ENCODE results near the gene ESD.
"Not testable (repeated sequence)": the region's sequence is repeated elsewhere in the genome, so short reads cannot be mapped to it uniquely, and the experiment has no call there.

The ESD gene

DNA sequence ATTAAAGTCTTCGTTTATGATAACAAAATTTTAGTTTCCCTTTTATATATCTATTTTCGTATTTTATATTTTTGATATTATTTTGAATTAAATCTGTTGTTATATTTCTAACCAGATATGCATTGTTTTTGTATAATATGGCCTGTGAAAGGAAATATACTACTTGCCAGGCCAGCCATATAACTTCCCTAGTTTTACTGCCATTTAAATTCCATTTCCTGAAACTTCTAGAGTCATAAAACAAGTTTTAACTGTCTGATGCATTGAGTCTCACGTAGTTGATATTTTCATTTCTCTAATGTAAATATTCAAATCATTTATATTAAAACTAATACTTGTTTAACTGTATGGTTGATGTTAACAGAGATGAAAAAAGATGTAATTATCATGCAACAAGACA, 13.5 kb downstream of the ESD start:
- DNase-seq: no peak

DNA sequence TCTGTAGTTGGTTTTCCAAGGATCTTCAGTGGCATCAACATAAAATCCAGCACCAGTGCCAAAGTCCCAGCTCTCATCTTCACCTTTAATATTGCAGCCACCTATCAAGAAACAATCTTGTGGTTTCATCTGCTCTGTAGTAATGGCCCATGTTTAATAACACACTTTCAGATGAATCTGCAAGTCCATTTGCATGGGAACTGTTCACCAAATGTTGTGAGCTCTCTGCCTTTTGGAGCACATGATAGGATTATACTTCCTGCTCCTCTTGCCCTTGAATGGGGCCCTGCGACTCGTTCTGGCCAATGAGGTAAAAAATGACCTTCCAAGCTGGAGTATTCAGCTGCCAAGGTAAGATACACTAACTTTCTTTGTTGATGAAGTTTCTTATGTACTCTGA, 14.3 kb downstream of the ESD start:
- no peak for DNase-seq

DNA sequence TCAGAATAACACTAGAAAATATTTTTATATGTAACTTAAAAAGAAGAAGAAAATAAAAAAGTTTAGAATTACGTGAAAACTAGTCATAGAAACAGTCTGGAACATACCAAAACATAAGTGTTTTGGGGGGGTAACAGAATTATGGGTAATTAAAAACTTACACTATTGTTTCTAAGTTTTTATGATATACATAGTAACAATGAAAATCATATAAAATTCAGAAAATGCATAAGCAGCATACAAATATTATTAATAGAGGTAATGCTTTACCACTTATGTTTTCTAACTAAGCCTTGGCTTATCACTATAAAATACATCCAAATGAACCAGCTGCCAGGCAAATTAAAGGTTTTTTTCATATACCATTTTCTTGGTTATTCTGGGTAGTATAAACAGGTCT, 14.9 kb downstream of the ESD start:
- no peak for DNase-seq

DNA sequence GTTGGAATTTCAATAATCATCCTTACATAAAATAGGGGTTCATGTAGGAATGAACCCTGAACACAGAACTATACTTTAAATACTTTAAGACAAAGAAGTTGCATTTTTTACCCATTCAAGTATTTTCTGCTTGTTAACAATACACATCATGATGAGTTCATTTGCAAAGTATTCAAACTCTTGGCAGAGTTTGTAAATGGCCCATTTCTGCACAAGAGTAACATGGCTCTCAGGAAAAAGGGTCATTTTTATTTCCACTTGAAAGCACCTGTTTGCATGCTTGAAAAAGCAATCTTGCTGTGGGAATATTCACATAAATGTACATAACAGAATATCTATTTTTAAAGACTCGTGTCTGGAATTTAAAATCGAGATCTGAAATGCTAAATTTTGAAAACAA, 18.1 kb downstream of the ESD start:
- no peak for DNase-seq

DNA sequence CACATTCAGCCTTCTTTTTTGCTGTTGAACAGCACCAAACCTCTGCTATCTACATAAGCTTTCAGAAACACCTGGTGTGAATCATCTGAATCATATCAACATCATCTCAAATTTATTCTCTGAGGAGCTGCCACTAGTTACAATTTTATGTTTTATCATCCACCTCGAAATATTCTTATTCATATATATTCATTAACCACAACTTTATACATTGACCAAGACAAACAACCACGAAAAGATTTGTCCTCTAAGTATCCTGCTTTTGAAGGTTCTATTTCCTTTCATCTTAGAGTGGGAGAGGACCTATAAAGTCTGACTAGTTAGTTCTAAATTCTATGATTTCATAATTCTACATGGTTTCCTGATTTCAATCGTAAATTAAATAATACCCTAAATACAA, 18.9 kb downstream of the ESD start:
- no peak for DNase-seq

DNA sequence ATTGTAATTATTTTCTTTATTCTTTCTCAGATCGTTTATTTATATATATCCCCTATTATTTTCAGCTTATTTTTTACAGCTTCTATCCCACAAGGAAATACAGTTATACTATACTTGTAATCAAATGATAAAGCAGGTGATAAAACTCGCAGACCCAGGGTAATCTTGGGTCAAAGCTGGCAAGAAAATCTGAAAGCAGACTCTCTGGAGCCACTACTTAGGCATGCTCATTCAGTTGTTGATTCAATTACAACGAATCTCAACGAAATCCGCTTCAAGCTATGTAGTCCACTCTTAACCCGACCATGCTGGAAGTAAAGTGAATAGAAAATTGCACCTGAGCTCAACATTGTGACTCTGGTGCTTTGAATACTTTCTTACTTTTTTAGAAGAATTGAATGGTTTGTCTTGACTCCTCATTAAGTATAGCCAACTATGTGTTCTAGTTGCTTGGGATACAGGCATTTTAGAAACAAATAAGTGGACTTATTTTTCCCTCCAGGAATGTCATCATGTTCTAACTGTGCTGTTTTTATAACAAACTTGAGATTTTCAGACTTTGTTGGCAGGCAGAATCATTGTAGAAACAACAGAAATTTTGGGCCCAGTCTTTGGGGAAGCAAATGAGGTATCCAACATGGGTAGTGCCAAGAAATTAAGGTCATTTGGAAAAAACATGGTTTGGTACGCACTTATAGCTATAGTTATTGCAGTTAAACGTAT, 21.4 kb downstream of the ESD start:
- no peak for DNase-seq

DNA sequence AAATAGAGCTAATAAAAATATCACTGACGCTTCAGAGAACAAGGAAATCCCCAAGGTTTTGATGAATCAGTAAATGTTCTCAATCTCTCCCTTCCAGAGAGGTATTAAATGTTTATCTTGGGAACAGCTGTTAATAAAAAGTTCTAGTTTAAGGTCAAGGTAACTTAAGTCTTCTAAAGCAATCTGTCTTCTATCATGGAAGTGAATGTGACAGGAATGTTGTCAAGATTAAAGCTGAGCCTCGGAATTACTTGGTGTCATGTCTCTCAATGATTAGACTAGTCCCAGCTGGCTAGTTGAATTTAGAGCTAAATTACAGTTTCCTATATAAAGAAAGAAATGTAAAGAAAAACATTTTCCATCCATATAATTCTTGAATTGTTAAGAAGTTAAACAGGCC, 23.4 kb downstream of the ESD start:
- no peak for DNase-seq

DNA sequence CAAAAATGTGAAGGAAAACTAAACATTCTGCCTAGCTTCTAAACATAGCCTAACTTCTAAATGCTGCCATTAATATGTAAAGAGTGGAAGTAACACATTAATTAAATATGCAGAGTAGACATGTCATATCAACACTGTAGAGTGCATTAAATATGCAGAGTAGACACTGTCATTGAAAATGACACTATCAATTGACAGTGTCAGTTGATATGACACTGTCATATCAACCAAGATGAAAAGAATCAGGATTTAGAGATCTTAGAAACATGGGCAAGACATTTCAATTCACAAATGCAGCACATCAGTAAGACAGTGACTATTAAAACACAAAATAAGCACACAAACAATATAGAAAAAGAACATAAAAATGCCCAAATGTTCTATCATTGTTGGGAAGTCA, 25.3 kb downstream of the ESD start:
- DNase-seq: no peak

DNA sequence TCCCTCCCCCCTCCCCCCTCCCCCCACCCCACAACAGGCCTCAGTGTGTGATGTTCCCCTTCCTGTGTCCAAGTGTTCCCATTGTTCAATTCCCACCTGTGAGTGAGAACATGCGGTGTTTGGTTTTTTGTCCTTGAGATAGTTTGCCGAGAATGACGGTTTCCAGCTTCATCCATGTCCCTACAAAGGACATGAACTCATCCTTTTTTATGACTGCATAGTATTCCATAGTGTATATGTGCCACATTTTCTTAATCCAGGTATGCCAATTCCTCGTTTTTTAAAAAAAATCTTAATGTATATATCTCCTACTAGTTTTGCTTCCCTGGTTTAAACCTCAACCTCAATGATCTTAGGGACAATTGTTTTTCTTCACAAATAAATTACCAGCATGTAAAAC, 27.0 kb downstream of the ESD start:
- DNase-seq: not testable (repeated sequence)

DNA sequence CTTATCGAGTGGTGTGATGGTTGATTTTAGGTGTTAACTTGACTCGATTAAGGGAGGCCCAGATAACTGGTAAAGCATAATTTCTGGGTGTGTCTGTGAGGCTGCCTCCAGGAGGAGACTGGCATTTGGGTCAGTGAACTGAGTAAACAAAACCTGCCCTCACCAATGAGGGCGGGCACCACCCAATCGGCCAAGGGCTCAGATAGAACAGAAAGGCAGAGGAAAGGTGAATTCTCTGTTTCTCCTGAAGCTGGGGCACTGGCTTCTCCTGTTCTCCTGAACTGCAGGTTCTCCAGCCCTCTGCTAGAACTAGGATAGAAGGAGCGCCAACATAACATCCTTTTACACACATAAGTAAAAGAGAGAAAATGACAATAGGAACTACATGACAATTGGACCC, 35.1 kb downstream of the ESD start:
- no peak for DNase-seq

DNA sequence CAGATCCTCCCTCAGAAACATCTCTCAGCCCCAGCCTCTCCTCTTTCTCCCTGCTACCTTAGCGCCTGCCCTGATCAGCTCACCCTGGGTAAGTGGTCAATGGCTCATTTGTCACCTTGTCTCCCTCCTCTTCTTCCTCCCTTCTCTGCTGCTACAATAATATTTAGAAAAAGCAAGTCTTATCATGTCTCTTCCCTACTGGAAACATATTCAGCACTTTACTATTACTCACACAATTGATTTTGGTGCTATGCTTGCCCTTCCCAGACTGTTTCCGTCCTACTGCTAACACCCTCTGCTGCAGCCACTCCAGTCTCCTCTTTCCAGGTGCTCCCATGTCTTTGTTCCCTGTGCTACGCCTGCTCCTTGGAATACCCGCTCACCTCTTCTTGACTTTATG, 35.8 kb downstream of the ESD start:
- DNase-seq: no peak

DNA sequence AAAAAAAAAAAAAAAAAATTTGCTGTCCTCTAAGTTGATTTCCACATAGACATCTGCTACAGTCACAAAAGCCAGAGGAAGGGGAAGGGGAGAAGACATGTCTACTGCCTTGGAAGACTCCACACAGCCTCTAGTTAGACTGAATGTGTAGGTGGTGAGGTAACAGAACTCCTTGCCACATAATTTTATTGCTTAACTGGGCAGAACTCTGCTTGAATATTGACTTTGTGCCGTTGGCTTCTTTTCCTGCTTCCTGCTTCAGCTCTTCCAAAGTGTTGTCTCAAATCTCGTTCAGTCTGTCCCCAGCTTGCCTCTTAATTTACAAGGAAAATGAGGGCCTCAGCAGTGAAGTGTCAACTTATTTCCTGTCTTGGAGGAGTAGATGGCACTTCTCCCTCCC, 37.1 kb downstream of the ESD start:
- no peak for DNase-seq

DNA sequence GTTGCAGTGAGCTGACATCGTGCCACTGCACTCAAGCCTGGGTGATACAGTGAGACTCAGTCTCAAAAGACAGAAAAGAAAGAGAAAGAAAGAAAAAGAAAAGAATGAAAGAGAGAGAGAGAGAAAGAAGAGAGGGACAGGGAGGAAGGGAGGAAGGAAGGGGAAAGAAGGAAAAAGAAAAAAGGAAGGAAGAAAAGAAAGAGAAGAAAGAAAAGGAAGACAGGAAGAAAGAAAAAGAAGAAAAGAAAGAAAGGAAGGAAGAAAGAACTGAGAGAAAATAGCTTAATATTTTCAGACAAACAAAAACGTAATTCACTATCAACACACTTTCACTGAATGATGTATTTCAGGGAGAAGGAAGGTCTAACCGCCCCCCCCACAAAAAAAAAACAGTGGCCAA, 39.3 kb downstream of the ESD start:
- no peak for DNase-seq

DNA sequence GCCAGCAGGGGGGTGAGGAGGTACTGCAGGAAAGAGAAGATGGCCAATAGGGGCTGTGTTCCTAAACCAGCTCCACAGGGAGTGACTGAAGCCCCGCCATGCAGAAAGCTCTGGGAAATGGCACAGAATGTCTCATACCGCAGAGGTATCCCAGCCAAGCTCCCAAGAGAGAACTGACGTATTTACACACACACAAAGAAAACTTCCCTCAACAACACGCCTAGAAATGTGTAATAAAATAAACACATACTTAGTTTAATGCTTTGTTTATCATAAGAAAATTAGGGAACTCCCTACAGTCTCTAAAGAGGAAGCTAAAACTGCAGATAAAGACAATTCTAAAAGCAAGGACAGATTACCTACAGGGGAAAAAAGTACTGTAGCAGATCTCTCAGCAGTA, 40.0 kb downstream of the ESD start:
- no peak for DNase-seq

DNA sequence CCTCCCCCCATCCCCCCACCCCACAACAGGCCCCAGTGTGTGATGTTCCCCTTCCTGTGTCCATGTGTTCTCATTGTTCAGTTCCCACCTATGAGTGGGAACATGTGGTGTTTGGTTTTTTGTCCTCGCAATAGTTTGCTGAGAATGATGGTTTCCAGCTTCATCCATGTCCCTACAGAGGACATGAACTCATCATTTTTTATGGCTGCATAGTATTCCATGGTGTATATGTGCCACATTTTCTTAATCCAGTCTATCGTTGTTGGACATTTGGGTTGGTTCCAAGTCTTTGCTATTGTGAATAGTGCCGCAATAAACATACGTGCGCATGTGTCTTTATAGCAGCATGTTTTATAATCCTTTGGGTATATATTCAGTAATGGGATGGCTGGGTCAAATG, 41.5 kb downstream of the ESD start:
- not testable (repeated sequence) for DNase-seq

DNA sequence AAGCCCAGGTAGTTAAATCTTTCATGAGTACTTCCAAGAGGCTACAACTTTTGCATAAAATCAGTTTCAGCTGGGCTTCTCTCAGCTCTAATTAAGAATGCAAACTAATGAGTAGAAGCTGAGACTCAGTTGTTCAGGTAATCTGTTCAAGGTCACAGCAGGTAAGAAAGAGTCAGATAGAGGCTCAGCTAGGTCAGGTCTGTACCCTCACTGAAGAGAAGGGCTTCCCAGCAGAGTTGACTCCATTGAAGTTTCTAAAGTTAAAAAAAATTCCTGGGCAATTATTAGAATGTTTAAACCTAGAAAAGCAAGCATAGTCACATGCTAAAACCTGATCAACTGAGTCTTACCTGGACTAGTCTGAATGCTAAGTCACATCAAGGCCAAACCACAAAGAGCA, 42.1 kb downstream of the ESD start:
- DNase-seq: no peak

DNA sequence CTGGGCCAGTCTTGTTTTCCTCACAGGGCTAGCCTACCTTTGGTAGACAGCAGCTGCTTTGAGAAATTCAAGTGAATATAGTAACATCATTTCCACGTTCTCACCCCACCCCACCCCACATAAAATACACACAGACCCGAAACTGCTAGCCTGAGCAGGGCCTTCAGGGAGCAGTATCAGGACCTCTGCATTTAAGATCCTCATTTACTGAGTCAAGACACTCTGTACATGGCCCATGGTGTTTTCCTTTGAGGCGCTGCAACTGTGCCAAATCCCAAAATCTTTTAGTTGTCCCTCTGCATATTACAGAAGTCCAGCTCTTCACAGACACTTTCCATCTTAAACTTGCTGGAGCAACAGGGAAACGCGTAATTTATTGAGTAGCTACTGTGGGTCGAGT, 43.0 kb downstream of the ESD start:
- DNase-seq: no peak

DNA sequence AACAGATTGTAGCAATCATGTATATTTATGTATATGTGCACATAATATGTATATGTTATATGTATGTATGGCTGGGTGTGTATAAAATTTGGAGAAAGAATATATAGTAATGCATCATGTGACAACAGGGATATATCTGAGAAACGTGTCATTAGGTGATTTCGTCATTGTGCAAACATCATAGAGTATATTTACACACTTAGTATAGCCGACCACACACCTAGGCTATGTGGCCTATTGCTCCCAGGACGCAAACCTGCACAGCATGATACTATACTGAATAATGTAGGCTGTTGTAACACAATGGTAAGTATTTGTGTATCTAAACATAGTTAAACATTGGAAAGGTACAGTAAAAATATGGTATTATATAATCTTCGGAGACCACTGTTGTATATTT, 43.8 kb downstream of the ESD start:
- DNase-seq: no peak

DNA sequence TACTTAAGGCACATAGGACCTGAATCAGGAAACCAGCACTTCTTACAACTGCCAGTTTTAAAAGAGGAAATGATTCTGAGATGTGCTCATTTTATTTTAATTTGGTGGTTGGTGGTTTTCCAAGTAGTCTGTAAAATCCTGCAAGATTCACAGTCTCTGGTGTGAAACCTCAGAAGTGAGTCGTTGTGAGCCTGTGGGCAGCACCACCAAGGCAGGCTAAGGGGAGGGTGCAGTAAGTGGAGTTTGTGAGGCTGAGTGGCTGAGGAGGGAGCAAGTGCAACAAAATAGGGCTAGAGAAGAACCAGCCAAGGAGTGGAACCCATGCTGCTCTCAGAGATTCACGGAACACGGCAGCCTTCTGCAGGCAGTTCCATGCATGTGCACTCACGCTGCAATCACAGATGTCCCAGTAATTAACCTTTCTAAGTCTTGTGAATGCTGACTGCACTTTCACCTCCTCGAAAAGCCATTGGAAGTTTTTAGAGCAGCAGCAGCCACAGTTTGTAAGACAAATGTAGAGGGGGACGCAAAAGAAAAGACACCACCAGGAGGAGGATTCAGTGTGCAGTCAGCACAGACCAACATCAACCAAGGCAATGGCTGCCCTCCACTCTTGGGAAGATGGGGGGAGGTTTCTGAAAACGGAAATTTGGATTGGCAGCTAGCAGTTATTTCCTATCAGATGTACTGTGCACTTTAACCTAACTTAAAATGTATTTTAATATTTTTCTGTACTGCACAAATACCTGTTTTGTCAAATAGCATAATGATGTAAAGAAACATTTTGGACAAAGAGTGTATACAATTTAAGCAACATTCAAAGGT, 44.9 kb downstream of the ESD start:
- DNase-seq: peak; percentile 19

DNA sequence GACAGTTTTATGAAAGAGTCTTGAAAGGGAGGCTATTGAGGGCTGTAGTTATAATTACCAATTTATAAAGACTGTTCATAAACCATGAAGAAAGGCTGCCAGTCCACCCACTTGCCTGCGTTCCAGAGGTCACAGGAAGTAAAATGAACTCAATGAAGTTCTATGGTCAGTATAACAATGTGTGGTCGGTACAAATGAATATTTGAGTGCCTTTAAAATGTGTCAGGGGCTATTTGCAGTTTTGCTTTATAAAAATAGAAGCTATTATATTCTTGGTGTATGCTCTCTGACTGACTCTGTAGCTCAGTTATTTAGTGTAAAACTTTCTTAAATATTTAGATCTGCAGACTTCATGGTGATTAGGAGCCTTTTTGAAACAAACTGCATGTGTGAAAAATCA, 47.0 kb downstream of the ESD start:
- no peak for DNase-seq

DNA sequence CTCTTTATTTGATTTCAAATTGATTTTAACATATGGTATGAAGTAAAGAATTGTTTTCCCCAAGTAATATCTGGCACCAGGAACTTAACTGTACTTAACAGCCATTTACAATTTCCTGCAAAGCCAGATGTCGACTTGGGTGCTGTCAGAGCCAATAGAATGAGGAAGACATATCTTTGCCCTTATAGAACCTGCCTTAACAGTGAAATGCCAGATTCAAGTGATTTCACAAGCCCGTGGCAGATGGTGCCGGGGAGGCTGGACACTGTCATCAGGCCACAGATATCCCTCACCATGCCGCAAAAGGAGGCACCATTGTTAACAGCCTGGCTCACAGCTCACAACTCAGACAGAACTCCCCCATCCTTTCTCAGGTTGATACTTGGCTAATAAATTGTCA, 48.7 kb downstream of the ESD start:
- no peak for DNase-seq

DNA sequence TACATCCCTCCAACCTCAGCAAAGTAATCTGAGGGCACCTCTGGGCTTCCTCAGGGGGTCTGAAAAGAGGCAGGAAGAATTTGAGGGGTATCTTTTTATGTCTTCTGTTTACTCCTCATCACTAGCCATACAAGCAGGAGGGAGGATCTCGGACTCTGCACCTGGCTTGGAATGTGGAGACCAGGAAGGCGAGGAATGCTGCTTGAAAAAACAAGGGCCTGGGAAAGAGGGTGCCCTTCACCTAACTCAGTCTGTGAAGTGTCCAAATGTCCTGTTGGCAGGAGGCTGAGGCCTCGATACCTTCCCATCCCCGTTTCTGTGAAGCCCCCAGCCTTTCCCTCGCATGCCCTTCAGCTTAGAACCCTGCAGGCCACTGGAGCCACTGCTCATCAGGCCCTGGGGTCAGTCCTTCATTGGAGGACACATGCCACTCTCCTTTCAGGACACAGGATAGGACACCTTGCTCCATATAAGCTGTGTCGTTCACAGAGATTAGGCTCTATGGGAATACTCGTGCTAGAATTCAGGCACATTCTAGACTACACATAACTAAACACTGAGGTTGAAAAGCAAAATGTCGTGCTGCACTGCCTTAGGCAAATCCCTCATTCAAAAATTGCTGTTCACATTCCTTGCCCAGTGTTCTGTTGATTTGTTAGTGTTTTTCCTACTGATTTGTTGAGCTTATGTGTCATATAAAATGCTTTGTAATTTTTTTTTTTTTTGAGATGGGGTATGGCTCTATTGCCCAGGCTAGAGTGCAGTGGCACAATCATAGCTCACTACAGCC, 49.7 kb downstream of the ESD start:
- no peak for DNase-seq

DNA sequence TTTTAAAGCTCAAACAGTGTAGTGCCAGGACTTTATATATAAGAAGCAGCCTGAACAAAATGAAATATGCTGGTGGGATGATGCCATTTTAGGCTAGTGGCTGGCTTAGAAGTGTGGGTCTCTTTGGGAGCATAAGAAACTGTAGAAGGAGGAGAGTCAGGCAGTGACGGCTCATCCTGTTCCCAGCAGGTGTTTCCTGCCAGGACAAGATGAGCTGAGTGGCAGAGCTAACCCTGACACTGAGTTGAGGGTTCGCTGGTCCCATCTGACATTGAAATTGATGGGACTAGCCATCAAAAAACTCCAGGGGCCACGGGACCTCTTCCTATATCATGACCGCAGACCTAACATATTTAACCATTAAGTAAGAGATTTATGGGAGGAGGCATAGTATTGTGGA, 51.3 kb downstream of the ESD start:
- no peak for DNase-seq

DNA sequence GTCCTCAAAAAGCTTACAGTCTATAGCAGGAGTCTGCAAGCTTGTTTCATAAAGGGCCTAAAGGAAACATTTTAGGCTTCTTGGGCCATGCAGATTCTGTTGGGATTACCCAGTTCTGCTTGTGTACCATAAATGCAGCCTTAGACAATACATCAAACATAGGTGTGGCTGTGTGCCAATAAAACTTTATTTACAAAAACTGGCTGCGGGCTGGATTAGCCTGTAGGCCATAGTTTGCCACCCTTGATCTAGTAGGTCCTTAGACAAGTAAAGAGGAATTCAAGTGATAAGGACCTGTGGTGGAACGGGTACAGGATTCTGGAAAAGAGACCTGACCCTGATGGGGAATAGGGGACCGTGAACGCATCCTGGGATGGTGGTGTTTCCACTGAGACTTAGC, 51.9 kb downstream of the ESD start:
- DNase-seq: no peak
